ENCODE data around the gene PEA15. TPM values are rescaled to one million over a fixed set of nuclear protein-coding genes. Genes with fewer than 3 reads are reported as not detected.

The PEA15 gene
- total RNA-seq, 1 experiment from 2014 or later, result 44.0 TPM

DNA sequence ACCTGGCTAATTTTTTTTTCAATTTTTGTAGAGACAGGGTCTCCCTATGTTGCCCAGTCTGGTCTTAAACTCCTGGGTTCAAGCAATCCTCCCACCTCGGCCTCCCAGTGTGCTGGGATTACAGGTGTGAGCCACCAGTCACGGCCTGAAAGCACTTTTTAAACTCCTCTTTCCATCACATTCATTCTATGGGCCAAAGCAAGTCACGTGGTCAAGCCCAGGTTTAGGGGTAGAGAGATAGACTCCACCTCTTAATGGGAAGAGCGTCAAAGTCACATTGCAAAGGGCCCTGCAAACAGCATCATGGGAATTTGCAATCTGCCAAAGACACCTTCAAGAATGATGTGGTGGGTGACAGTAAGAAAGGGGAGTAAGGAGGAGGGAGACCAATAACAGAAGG lies 46.6 kb upstream of the PEA15 start:
- intact Hi-C loops (cut with micrococcal nuclease), result no loop called here
- CTCF ChIA-PET, result interaction anchor here (1.4 kb wide), 1 partner anchor 35 kb away, joined by 3 read pairs; no protein-coding TSS in a partner anchor
- no peak overlapping the region for H3K27ac ChIP-seq (ENCODE audit: low read depth, low read length)
- H3K9me2 ChIP-seq (ENCODE audit: insufficient read depth), result no peaks in the 10 kb centered on the region
- no peaks in the 10 kb centered on the region for H3K79me2 ChIP-seq (ENCODE audit: insufficient read depth, low read length)
- H3K36me3 ChIP-seq (ENCODE audit: control insufficient read depth in 1 of 2, insufficient read depth in 2 of 2, low read length in 2 of 2), result no peaks in the 10 kb centered on the region
- RAD21 ChIA-PET (ENCODE audit: low non-redundant PET in 1 of 2, low total read pairs in 2 of 2, uncharacterized antibody in 2 of 2, unreplicated experiment in 2 of 2), result no interaction called here
- TF ChIP-seq POLR2A (IDR thresholded peaks at IDR 0.05; ENCODE audit: borderline replicate concordance, extremely low read depth, insufficient read depth, insufficient read length) (no peak), FOSL1 (IDR thresholded peaks at IDR 0.05; ENCODE audit: low read depth) (no peak), SIN3A (IDR thresholded peaks at IDR 0.05; ENCODE audit: low read depth) (no peak), SP1 (IDR thresholded peaks at IDR 0.05; ENCODE audit: low read depth) (no peak)
- TF ChIP-seq, protein P1, sequence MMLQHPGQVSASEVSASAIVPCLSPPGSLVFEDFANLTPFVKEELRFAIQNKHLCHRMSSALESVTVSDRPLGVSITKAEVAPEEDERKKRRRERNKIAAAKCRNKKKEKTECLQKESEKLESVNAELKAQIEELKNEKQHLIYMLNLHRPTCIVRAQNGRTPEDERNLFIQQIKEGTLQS (IDR thresholded peaks at IDR 0.05), result no peak
- POLR2A ChIA-PET, result no interaction called here
- no peaks in the 10 kb centered on the region for H3K27me3 ChIP-seq (ENCODE audit: insufficient read depth, low read length)
- no peak overlapping the region for H3K9ac ChIP-seq (ENCODE audit: low read length)
- H3K4me2 ChIP-seq (ENCODE audit: low read length), result no peak overlapping the region
- no peaks in the 10 kb centered on the region for H3K4me1 ChIP-seq (ENCODE audit: control insufficient read depth in 1 of 2, insufficient read depth in 2 of 2, low read length in 2 of 2)
- no peak overlapping the region for H3K4me3 ChIP-seq (replicated peaks in 1 of 2; ENCODE audit: low read depth in 1 of 2, low read length in 2 of 2)
- no TSS peak for BruUV-seq (replicated peaks)
- ATAC-seq, result no peak
- no peaks in the 10 kb centered on the region for H4K20me1 ChIP-seq (ENCODE audit: insufficient read depth)
- H3K9me3 ChIP-seq (ENCODE audit: control insufficient read depth in 1 of 2, insufficient read depth in 1 of 2, low read depth in 1 of 2, low read length in 2 of 2), result no peaks in the 10 kb centered on the region
- DNase-seq (ENCODE audit: low read depth, low spot score), result no peak
- no peak overlapping the region for H2AFZ ChIP-seq (ENCODE audit: low read depth, low read length, poor library complexity, severe bottlenecking)

DNA sequence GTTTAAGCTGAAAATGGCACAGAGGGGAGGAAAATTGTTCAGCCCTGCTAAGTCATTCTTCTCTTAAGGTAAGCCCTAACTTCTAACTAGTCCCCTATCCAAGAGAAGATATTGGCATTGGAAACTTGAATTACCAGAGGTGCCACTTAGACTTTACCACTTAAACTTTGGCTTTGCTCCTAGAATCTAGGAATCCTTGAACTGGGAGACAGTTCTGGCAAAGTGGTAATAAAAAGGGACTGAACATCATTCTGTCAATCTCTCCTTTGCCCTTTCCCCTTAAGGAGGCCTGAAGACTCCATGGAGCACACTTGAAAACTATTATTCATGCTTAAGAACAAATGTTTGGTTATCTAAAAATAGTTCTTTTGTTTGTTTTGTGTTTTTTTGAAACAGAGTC lies 45.3 kb upstream of the PEA15 start:
- ChIA-PET CTCF (interaction anchor here (1.4 kb wide), 1 partner anchor 33 kb away, joined by 3 read pairs; no protein-coding TSS in a partner anchor), POLR2A (no interaction called here), RAD21 (ENCODE audit: low non-redundant PET in 1 of 2, low total read pairs in 2 of 2, uncharacterized antibody in 2 of 2, unreplicated experiment in 2 of 2) (interaction anchor here in 1 of 2 experiments (0.9 kb wide), 1 partner anchor 60 kb away, joined by 3 read pairs; no protein-coding TSS in a partner anchor)
- ATAC-seq (no peak), DNase-seq (ENCODE audit: low read depth, low spot score) (no peak)
- intact Hi-C loops (cut with micrococcal nuclease), result no loop called here
- Histone ChIP-seq H3K9me3 (ENCODE audit: control insufficient read depth in 1 of 2, insufficient read depth in 1 of 2, low read depth in 1 of 2, low read length in 2 of 2) (no peaks in the 10 kb centered on the region), H3K4me3 (replicated peaks in 1 of 2; ENCODE audit: low read depth in 1 of 2, low read length in 2 of 2) (no peak overlapping the region), H2AFZ (ENCODE audit: low read depth, low read length, poor library complexity, severe bottlenecking) (no peak overlapping the region), H3K27ac (ENCODE audit: low read depth, low read length) (no peak overlapping the region), H4K20me1 (ENCODE audit: insufficient read depth) (no peaks in the 10 kb centered on the region), H3K4me1 (ENCODE audit: control insufficient read depth in 1 of 2, insufficient read depth in 2 of 2, low read length in 2 of 2) (no peaks in the 10 kb centered on the region), H3K9me2 (ENCODE audit: insufficient read depth) (no peaks in the 10 kb centered on the region), H3K9ac (ENCODE audit: low read length) (no peak overlapping the region), H3K4me2 (ENCODE audit: low read length) (no peak overlapping the region), H3K27me3 (ENCODE audit: insufficient read depth, low read length) (no peaks in the 10 kb centered on the region), H3K79me2 (ENCODE audit: insufficient read depth, low read length) (no peaks in the 10 kb centered on the region), H3K36me3 (ENCODE audit: control insufficient read depth in 1 of 2, insufficient read depth in 2 of 2, low read length in 2 of 2) (no peaks in the 10 kb centered on the region)
- no TSS peak for BruUV-seq (replicated peaks)
- TF ChIP-seq SRF (IDR thresholded peaks at IDR 0.05; ENCODE audit: low read depth) (no peak), RAD21 (IDR thresholded peaks at IDR 0.05; ENCODE audit: low read depth) (no peak)
- TF ChIP-seq, protein P2, sequence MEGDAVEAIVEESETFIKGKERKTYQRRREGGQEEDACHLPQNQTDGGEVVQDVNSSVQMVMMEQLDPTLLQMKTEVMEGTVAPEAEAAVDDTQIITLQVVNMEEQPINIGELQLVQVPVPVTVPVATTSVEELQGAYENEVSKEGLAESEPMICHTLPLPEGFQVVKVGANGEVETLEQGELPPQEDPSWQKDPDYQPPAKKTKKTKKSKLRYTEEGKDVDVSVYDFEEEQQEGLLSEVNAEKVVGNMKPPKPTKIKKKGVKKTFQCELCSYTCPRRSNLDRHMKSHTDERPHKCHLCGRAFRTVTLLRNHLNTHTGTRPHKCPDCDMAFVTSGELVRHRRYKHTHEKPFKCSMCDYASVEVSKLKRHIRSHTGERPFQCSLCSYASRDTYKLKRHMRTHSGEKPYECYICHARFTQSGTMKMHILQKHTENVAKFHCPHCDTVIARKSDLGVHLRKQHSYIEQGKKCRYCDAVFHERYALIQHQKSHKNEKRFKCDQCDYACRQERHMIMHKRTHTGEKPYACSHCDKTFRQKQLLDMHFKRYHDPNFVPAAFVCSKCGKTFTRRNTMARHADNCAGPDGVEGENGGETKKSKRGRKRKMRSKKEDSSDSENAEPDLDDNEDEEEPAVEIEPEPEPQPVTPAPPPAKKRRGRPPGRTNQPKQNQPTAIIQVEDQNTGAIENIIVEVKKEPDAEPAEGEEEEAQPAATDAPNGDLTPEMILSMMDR (IDR thresholded peaks at IDR 0.05 in 2 of 3, conservative IDR thresholded peaks at IDR 0.05 in 1 of 3; ENCODE audit: borderline replicate concordance in 1 of 3, insufficient read depth in 1 of 3, low read depth in 2 of 3, low read length in 2 of 3), result no peak
- TF ChIP-seq, protein P3, sequence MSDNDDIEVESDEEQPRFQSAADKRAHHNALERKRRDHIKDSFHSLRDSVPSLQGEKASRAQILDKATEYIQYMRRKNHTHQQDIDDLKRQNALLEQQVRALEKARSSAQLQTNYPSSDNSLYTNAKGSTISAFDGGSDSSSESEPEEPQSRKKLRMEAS (IDR thresholded peaks at IDR 0.05), result no peak
